HG03159 (cell line): ENCODE data around the gene CRISPLD2.

Source experiments
- ATAC-seq: cut with Tn5 transposase; IDR thresholded peaks from one replicate; pipeline ENCODE4 v1.9.1; 2021; ENCODE audit warnings: mild to moderate bottlenecking, moderate library complexity; ENCODE audit not compliant: unreplicated experiment

CRISPLD2 gene

DNA sequence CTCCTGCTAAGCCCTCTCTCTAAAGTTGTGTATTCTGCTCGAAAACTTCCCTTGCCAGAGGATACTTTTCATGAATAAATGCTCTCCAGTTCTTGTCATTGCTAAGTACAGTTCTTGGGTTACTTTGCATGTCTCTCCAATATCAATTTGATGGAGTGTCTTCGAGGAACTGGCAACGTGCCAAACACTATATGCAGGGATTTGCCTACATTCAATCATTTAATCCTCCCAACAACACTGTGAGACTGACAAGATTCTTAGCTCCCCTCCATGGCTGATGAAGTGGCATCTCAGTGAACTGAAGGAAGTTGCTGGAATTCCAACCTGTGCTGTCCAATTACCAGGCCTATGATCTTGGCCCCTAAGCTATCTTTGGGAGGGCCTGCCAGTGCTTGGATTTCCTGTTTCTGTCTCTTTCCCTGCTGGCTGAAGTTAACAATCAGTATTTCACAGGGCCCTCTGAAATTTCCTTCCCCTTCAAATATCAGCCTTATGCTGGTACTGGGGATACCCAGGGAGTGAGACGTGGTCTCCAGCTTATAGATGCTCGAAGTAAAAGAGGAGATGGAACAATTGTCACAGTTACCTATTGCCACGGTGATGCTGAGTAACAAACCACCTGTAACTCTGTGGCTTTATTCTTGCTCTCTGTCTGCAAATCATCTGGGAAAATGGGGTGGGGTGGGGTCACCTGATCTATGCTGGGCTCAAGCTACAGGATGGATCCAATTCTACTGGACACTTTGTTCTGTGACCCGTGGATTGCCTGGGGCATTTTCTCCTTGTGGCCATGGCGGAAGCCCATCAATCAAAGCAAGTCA lies 19.4 kb upstream of the CRISPLD2 start:
- ATAC-seq, result no peak

- ATAC-seq, result no peak
These were observed 16.6 kb upstream of the CRISPLD2 start for GRCh38 chr16:84803146-84803545.

GRCh38 chr16:84804326-84804725 lies 15.5 kb upstream of the CRISPLD2 start:
- no peak for ATAC-seq

DNA sequence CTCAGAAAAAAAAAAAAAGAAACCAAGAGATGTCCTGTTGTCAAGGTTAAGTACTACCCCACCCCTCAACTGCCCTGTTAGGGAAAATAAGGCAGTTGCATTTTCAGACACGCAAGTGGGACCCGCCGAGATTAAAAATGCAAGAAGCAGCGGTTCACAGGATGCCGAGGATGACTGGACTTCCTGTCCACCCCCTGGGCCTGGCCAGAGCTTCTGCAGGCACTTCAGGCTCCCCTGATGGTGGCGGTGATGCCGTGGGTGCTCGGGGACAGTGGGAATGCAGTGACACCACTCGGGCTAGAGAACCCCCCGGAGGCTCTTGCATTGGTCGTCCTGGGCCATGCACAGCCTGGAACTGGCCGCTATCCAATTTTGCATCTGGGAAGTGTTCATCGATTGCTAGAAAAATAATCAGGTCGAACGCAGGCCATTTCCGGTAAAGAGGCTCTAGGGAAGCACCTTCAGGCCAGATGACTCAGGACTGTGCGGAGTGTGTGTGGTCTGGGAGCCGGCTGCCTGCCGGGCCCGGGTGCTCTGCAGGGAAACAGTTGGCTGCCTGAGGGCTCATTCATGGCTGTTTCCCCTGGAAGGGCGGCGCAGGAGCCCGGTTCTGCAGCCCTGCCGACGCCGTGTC lies 13.4 kb upstream of the CRISPLD2 start:
- ATAC-seq, result no peak

DNA sequence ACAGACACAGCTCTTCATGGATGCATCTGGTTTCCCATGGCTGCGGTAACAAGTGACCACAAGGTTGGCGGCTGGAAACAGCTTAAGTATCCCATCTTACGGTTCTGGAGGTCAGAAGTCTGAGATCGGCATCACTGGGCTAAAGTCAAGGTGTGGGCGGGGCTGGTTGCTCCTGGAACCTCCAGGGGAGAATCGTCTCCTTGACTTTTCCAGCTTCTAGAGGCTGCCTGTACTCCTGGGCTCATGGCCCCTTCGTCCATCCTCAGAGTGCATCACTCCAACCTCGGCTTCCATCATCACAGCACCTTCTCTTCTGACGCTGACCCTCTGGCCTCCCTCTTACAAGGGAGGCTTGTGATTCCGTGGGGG lies 12.9 kb upstream of the CRISPLD2 start:
- ATAC-seq, result no peak

DNA sequence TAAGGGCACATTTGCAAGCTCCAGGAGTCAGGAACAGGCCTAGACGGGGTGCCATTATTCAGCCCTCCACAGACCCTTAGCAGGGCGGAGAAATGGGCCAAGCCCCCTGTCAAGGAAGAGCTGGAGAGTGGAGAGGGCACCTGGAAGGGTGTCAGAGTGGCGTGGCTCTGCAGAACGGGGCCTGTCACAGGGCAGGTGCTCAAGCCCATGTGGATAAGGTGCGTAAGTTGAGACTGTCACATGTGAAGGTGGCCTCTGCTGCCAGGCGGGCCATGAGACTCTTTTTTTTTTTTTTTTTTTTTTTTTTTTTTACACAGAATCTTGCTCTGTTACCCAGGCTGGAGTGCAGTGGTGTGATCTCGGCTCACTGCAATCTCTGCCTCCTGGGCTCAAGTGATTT lies 12.0 kb upstream of the CRISPLD2 start:
- no peak for ATAC-seq

GRCh38 chr16:84808826-84809225 lies 11.0 kb upstream of the CRISPLD2 start:
- ATAC-seq, result no peak

DNA sequence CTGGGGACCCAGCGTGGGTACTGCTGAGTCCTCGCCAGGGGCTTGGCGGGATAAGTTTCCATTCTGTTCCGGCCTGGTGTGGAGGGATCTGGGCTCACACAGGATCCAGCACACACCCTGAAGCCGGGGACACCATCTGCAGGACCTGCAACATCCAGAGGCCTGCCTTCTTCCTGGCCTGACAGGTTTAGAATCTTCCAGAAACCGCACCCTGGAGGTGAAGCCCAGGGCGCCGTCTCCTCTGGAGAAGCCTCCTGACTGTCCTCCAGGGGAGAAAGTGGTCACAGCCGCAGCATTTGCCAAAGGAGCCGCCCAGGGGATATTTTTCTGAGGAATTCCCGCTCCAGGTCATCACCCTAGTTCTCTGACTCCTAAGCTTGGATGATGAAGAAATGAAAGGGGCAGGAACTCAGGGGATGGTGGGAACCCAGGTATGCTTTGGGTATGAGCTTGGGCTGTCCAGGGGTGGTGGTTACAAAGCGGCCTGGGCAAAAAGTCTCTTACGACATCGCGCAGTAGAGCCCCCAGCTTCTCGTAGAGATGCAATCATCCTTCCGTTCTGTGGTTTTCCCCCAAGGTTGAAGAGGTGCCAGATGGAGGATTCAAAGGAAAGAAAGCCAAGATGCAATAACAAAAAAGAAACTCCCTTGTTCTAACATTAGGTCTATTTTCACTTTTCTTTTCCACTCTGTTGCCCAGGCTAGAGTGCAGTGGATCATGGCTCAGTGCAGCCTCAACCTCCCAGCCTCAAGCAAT lies 9.1 kb upstream of the CRISPLD2 start:
- ATAC-seq, result no peak

DNA sequence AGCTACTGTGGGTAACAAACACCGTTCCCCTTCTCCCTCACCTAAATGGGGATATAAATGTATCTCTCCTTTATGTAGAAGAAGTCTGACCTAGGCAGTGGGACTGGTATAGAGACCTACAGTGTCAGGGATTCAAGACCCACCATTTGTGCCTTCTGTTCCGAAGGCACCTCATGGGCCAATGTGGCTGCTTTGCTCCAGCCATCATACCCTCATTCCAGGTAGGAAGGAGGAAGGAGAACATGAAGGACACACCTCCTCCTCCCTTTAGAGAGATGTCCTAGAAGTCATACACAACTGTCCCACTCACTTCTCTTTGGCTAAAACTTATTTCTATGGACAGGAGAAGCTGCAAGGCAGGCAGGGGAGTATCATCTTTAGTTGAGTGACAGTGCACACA lies 8.3 kb upstream of the CRISPLD2 start:
- no peak for ATAC-seq

- no peak for ATAC-seq
These were observed 6.4 kb upstream of the CRISPLD2 start for GRCh38 chr16:84813141-84813934.

DNA sequence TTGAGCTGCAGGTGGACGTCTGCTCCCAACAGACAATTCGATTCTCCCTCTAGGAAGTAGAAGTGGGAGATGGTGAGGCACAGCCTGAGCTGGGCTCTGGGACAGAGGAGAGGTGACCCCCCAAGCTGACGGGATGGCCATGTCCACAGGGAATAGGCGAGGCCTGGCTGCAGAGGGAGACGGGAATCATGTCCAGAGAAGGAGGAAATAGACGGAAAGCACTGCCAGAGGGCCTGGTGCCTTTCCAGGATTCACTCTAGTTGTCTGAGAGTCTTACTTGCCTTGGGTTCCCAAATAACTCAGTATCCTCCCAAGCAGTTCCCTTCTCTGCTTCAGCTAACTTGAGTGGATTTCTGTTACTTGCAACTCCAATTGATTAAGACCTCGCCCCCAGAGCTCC lies 4.3 kb upstream of the CRISPLD2 start:
- no peak for ATAC-seq

- ATAC-seq, result no peak
These were observed 3.8 kb upstream of the CRISPLD2 start for GRCh38 chr16:84816023-84816422.

DNA sequence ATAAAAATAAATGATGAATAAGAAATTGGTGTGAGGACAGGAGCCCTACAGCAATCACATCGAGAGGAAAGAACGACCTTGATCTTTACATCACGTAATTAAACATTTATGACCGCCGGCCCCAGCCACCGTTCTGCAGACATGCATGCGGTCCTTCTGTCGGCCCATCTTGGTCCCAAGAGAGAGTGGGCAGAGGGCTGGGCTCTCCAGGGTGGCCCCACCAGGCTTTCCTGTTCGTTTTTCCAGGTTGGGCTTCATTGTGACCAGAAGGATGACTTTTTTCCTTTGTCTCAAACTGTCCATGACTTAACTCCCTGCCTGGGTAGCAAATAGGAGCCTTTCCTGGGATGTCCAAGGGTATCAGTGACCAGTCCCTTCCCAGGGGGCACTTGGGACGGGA lies 3.3 kb upstream of the CRISPLD2 start:
- no peak for ATAC-seq

DNA sequence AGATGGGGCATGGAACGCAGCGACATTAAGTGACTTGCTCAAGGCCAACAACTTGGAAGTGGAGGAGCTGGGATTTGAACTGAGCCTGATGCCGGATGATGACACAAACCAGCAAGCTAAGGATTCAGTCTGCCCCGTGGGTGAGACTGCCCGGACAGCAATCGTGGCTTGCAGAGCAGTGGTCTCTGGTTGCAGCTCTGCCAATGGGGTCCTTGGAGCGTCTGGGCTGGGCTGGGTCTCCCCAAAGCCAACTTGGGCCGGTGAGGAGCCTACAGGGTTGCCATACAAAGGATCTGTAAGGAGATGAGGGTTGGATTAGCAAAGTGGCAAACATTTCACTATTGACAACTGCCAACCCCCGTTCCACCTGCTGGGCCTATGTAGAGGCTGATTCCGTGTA lies 2.6 kb upstream of the CRISPLD2 start:
- no peak for ATAC-seq

DNA sequence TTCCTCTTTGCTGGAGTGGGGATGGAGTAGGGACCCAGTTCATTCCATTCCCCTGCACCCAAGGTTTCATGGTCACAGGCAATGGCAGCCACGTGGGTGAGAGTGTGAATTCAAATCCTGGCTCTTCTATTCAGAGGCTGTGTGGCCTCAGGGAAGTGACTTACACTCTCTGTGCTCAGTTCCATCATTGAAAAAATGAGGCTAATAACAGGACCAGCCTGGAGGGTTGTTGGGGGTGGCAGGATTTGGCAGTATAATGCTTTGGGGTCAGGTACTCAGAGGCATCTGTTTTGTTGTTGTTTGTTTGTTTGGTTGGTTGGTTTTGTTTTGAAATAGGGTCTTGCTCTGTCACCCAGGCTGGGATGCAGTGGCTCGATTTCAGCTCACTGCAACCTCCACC lies 2.2 kb upstream of the CRISPLD2 start:
- ATAC-seq, result no peak

- ATAC-seq, result no peak
These were observed 1.7 kb upstream of the CRISPLD2 start for GRCh38 chr16:84818133-84818532.

- ATAC-seq, result no peak
These were observed 669 bp upstream of the CRISPLD2 start for GRCh38 chr16:84818989-84819643.

- ATAC-seq, result no peak
These were observed 510 bp downstream of the CRISPLD2 start for GRCh38 chr16:84820305-84820684.

DNA sequence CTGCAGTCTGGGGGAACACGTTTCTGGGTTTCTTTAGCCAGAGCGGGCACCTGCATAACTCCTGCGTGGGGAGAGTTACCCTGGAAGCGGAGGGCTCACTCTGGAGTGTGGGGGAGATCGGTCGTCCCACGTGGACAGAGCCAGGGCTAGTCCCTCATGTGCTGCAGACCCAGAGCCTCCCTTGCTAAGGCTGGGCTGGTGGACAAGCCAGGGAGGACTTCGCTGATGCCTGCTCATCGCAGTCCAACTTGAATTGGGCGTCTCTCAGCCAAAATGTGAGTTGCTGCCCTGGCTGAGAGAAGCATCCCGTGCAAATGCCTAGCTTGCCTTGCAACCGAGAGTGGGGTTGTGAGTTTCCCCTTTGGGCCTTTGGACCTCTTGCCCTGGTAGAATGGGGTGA lies 986 bp downstream of the CRISPLD2 start:
- no peak for ATAC-seq

DNA sequence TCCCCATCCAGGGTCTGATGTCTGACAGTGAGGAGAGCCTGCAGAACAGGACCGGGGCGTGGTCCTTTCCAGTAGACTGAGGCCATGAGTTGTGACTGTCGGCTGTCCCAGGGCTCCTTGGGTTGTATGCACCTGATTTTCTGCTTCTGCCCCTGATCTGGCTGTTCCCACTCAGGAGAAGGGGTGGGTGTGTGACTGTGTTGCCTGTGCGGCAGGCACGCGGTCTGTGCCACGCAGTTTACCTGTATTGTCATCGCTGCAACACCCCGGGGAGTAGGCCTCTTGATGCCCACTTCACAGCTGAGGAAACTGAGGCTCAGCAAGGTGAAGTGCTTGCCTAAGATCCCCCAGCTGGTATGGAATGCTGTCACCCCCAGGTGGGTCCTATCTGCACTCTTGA lies 1.4 kb downstream of the CRISPLD2 start:
- ATAC-seq, result no peak
